Lower leg skin (tissue), 3 donors: ENCODE data around the gene IFT88.

Source experiments
- CTCF ChIP-seq, 3 donors: fragments of 450-650 bp; IDR thresholded peaks; one replicate each; pipeline ENCODE4 v1.5.1; 2016; ENCODE audit warnings: antibody characterized with exemption in 3 of 3, mild to moderate bottlenecking in 3 of 3, moderate library complexity in 2 of 3
- POLR2A ChIP-seq, 2 donors: fragments of 450-650 bp; IDR thresholded peaks; one replicate each; pipeline ENCODE4 v1.6.1; 2016 to 2017; ENCODE audit warnings: antibody characterized with exemption in 2 of 2, mild to moderate bottlenecking in 1 of 2, moderate library complexity in 1 of 2

GRCh38 chr13:20570517-20570916 is 3.6 kb downstream of the IFT88 start:
- TF ChIP-seq CTCF (IDR thresholded peaks at IDR 0.05) (no peak), POLR2A (IDR thresholded peaks at IDR 0.05) (no peak)
